ENCODE measurements around the gene CRABP1.

DNA sequence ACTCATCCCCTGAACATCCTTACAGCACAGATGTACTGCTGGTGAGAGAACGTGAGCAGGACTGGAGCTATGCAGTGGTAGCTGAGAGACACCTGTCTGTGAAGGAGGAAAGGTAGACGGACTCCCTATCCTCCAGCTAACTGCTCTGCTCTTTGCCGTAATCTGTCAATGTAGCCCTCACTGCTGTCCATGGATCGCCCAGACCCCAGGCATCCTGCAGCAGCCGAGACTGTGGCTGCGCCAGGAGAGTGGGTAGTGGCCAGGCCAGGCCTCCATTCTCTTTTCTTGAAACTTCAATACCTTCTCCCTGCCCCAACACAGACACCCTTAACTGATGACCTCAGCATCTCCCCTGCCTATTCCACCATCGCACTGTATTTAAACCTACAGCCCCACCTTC is 44.5 kb downstream of the CRABP1 start:
- TF ChIP-seq TAF1 (IDR thresholded peaks at IDR 0.05; ENCODE audit: low read depth, low read length) (no peak), SPI1 (IDR thresholded peaks at IDR 0.05; ENCODE audit: low read depth, low read length) (no peak), POLR2A (IDR thresholded peaks at IDR 0.05; ENCODE audit: low read depth, low read length) (no peak), POLR2AphosphoS5 (IDR thresholded peaks at IDR 0.05; ENCODE audit: low read depth, low read length) (no peak), POU2F2 (IDR thresholded peaks at IDR 0.05; ENCODE audit: low read depth, low read length) (no peak), PAX5 (IDR thresholded peaks at IDR 0.05; ENCODE audit: insufficient read depth, low read length, severe bottlenecking) (no peak)

Data from GM12891 (cell line).